Ishikawa (cell line): Measurements from ENCODE around the gene UHRF1.

Source experiments
- CEBPB ChIP-seq: IDR thresholded peaks from 2 replicates; pipeline ENCODE4 v1.6.1; 2012
- CREB1 ChIP-seq: IDR thresholded peaks from 2 replicates; pipeline ENCODE4 v1.6.1; 2012; ENCODE audit warnings: low read depth
- EGR1 ChIP-seq: IDR thresholded peaks from 2 replicates; pipeline ENCODE4 v1.6.1; 2012
- EP300 ChIP-seq: IDR thresholded peaks from 2 replicates; pipeline ENCODE4 v1.6.1; 2012; ENCODE audit warnings: borderline replicate concordance
- FOXM1 ChIP-seq: IDR thresholded peaks from 2 replicates; pipeline ENCODE4 v1.6.1; 2012; ENCODE audit warnings: low read depth, borderline replicate concordance
- NFIC ChIP-seq: IDR thresholded peaks from 2 replicates; pipeline ENCODE4 v1.6.1; 2012
- RAD21 ChIP-seq: IDR thresholded peaks from 2 replicates; pipeline ENCODE4 v1.6.1; 2012; ENCODE audit warnings: low read depth
- REST ChIP-seq: IDR thresholded peaks from 2 replicates; pipeline ENCODE4 v1.6.1; 2012; ENCODE audit warnings: low read depth, mild to moderate bottlenecking
- TAF1 ChIP-seq: IDR thresholded peaks from 2 replicates; pipeline ENCODE4 v1.6.1; 2012; ENCODE audit warnings: low read depth, mild to moderate bottlenecking
- TCF12 ChIP-seq: IDR thresholded peaks from 2 replicates; pipeline ENCODE4 v1.6.1; 2012; ENCODE audit warnings: low read depth
- TEAD4 ChIP-seq: IDR thresholded peaks from 2 replicates; pipeline ENCODE4 v1.6.1; 2012
- USF1 ChIP-seq: IDR thresholded peaks from 2 replicates; pipeline ENCODE4 v1.6.1; 2012
- YY1 ChIP-seq: IDR thresholded peaks from 2 replicates; pipeline ENCODE4 v1.6.1; 2012; ENCODE audit warnings: low read depth
- ZBTB7A ChIP-seq: IDR thresholded peaks from 2 replicates; pipeline ENCODE4 v1.6.1; 2012; ENCODE audit warnings: low read depth
- TF ChIP-seq, protein P1 (sequence below): IDR thresholded peaks from 2 replicates; pipeline ENCODE4 v1.6.1; 2012

Gene UHRF1

GRCh38 chr19:5000120-5000611 is 90.9 kb downstream of the UHRF1 start:
- no peak for TF ChIP-seq EP300
- TF ChIP-seq ZBTB7A: no peak
- no peak for TF ChIP-seq CEBPB

DNA sequence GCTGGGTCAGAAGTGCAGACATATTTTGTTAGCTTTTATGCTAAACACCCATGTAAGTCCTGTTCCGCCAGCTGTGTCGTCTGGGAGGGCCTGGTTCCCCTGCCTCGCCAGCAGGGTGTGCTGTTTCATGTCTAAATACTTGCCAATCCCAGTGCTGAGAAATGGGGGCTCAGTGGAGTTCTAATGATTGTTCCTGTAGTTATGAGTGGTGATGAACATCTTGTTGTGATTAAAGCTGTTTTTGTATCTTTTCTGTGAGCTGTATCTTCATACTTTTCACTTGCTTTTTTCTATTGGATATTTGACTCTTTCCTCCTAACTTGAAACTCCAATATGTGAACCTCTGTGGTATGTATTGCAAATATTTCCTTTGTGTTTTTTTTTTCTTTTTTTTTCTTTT is 92.3 kb downstream of the UHRF1 start:
- TF ChIP-seq CEBPB (no peak), RAD21 (peak; percentile 46)

- TF ChIP-seq FOXM1: no peak
- no peak for TF ChIP-seq CREB1
- no peak for TF ChIP-seq TCF12
- no peak for TF ChIP-seq CEBPB
- TF ChIP-seq RAD21: no peak
- TF ChIP-seq EP300: no peak
- TF ChIP-seq, protein P1, sequence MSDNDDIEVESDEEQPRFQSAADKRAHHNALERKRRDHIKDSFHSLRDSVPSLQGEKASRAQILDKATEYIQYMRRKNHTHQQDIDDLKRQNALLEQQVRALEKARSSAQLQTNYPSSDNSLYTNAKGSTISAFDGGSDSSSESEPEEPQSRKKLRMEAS: no peak
- no peak for TF ChIP-seq TEAD4
- TF ChIP-seq NFIC: no peak
- no peak for TF ChIP-seq TAF1
- no peak for TF ChIP-seq USF1
- TF ChIP-seq ZBTB7A: no peak
- TF ChIP-seq YY1: no peak
- TF ChIP-seq EGR1: no peak
- TF ChIP-seq REST: no peak
Observed at GRCh38 chr19:5002143-5002542, 92.8 kb downstream of the UHRF1 start.

GRCh38 chr19:5003781-5004180 is 94.5 kb downstream of the UHRF1 start:
- TF ChIP-seq CREB1: no peak
- TF ChIP-seq TCF12: no peak
- no peak for TF ChIP-seq EP300
- no peak for TF ChIP-seq NFIC
- TF ChIP-seq EGR1: no peak
- TF ChIP-seq TAF1: no peak
- no peak for TF ChIP-seq FOXM1
- TF ChIP-seq ZBTB7A: no peak
- TF ChIP-seq TEAD4: no peak
- TF ChIP-seq CEBPB: no peak
- no peak for TF ChIP-seq USF1
- TF ChIP-seq YY1: no peak
- no peak for TF ChIP-seq REST
- TF ChIP-seq, protein P1: no peak
- TF ChIP-seq RAD21: no peak

GRCh38 chr19:5005096-5005495 is 95.8 kb downstream of the UHRF1 start:
- TF ChIP-seq TAF1 (no peak), EGR1 (no peak), REST (no peak), TCF12 (no peak), CEBPB (no peak), RAD21 (no peak), ZBTB7A (no peak), YY1 (no peak), CREB1 (no peak), TEAD4 (no peak), USF1 (no peak), FOXM1 (no peak)
- TF ChIP-seq, protein P1: no peak
